Prostate gland (tissue), 2 donors: ENCODE results near the gene ONECUT3. TPM values are rescaled to one million over a fixed set of nuclear protein-coding genes. Genes with fewer than 3 reads are reported as not detected.

ENCODE experiments used
- DNase-seq: peaks from one replicate; pipeline ENCODE4 v3.0.0-alpha.2; 2019; ENCODE audit warnings: low spot score
- H3K27ac ChIP-seq, 2 donors: fragments of 200-600 bp; sonication (generic); 2 replicates each; pipeline ENCODE4 v1.5.1; 2017 to 2019
- H3K27me3 ChIP-seq: fragments of 200-600 bp; sonication (generic); replicated peaks from 2 replicates; pipeline ENCODE4 v1.5.1; 2019; ENCODE audit not compliant: insufficient read depth
- H3K36me3 ChIP-seq, 2 donors: fragments of 200-600 bp; sonication (generic); 1 replicate in 1 of 2; 2 replicates in 1 of 2; pipeline versions ENCODE4 v1.5.1 to v1.8.1; 2017 to 2019
- H3K4me1 ChIP-seq: fragments of 200-600 bp; sonication (generic); replicated peaks from 2 replicates; pipeline ENCODE4 v1.5.1; 2019
- H3K4me3 ChIP-seq, 2 donors: fragments of 200-600 bp; sonication (generic); 2 replicates each; pipeline ENCODE4 v1.5.1; 2017 to 2019
- H3K9me3 ChIP-seq: fragments of 200-600 bp; sonication (generic); 2 replicates; pipeline ENCODE4 v1.5.1; 2017
- CTCF ChIP-seq, 4 experiments: fragments of 200-600 bp in 2 of 4; fragments of 450-650 bp in 2 of 4; sonication (generic) in 2 of 4; IDR thresholded peaks; 1 replicate in 3 of 4; 2 replicates in 1 of 4; pipeline ENCODE4 v1.5.1; 2016 to 2019; ENCODE audit warnings: antibody characterized with exemption in 4 of 4, mild to moderate bottlenecking in 2 of 4, moderate library complexity in 2 of 4
- POLR2A ChIP-seq: fragments of 450-650 bp; IDR thresholded peaks from one replicate; pipeline ENCODE4 v1.6.1; 2016; ENCODE audit warnings: antibody characterized with exemption, mild to moderate bottlenecking
- POLR2AphosphoS5 ChIP-seq: sonication (generic); formaldehyde crosslinking; IDR thresholded peaks from one replicate; pipeline ENCODE4 v1.6.1; 2017; ENCODE audit warnings: antibody characterized with exemption
- WGBS: methylation state at CpG from one replicate; pipeline ENCODE4 v1.1.5; 2018; 5-methylcytosine and 5-hydroxymethylcytosine counted together
- intact Hi-C: fragments of 100-400 bp; cut with DNase I; formaldehyde crosslinking; loops from one replicate; pipeline ENCODE4 v1.14.2; 2022
- total RNA-seq, 2 donors: library from RNA; depleted of rRNA; stranded (reverse); fragments of >200 nt; gene quantifications; one replicate each; pipeline ENCODE4 v1.1.0, GENCODE V29; 2016

ONECUT3 gene
- total RNA-seq, 2 donors from 2014 or later, result not detected

- no peak overlapping the region for H3K27ac ChIP-seq
- no peaks in the 10 kb centered on the region for H3K9me3 ChIP-seq
- intact Hi-C loops, result no loop called here
- no peak overlapping the region for H3K4me3 ChIP-seq
- H3K36me3 ChIP-seq, result no peaks in the 10 kb centered on the region
- peaks cover 16% of the 10 kb centered on the region for H3K27me3 ChIP-seq
- TF ChIP-seq POLR2AphosphoS5 (no peak), CTCF (IDR thresholded peaks at IDR 0.05) (no peak), POLR2A (no peak)
- H3K4me1 ChIP-seq, result no peaks in the 10 kb centered on the region
- no peak for DNase-seq
- WGBS, result 4% methylated on average over 20 of the region's 50 CpGs
Observed at GRCh38 chr19:1718420-1719291, 34.6 kb upstream of the ONECUT3 start.

- WGBS, result 80% methylated on average over 5 of the region's 5 CpGs
- Histone ChIP-seq H3K27ac (no peak overlapping the region), H3K27me3 (peaks cover 16% of the 10 kb centered on the region)
Observed at GRCh38 chr19:1719519-1719918, 33.8 kb upstream of the ONECUT3 start.

GRCh38 chr19:1720237-1720636 lies 33.1 kb upstream of the ONECUT3 start:
- WGBS, result 33% methylated on average over 14 of the region's 14 CpGs
- intact Hi-C loops, result no loop called here
- Histone ChIP-seq H3K4me3 (no peak overlapping the region), H3K27ac (no peak overlapping the region), H3K4me1 (no peaks in the 10 kb centered on the region), H3K9me3 (no peaks in the 10 kb centered on the region), H3K36me3 (no peaks in the 10 kb centered on the region), H3K27me3 (peaks cover 16% of the 10 kb centered on the region)
- DNase-seq, result no peak
- TF ChIP-seq CTCF (IDR thresholded peaks at IDR 0.05), result no peak
- TF ChIP-seq POLR2AphosphoS5, result no peak
- TF ChIP-seq POLR2A, result no peak

More at GRCh38 chr19:1719519-1719918, 33.8 kb upstream of the ONECUT3 start:
- TF ChIP-seq CTCF (IDR thresholded peaks at IDR 0.05), result no peak
- no peak for TF ChIP-seq POLR2A
- no peak for TF ChIP-seq POLR2AphosphoS5
- DNase-seq, result no peak
- Histone ChIP-seq H3K4me3 (no peak overlapping the region), H3K4me1 (no peaks in the 10 kb centered on the region), H3K9me3 (no peaks in the 10 kb centered on the region), H3K36me3 (no peaks in the 10 kb centered on the region)
- intact Hi-C loops, result no loop called here

GRCh38 chr19:1725100-1726064 lies 27.9 kb upstream of the ONECUT3 start:
- intact Hi-C loops, result no loop called here
- no peak overlapping the region for H3K27ac ChIP-seq
- H3K27me3 ChIP-seq, result peaks cover 17% of the 10 kb centered on the region
- TF ChIP-seq POLR2AphosphoS5, result no peak
- no peak for TF ChIP-seq CTCF (IDR thresholded peaks at IDR 0.05)
- TF ChIP-seq POLR2A, result no peak
- no peaks in the 10 kb centered on the region for H3K36me3 ChIP-seq
- H3K4me3 ChIP-seq, result peak overlapping the region; percentile 18 to 32
- no peaks in the 10 kb centered on the region for H3K9me3 ChIP-seq
- no peak for DNase-seq
- 8% methylated on average over 78 of the region's 90 CpGs for WGBS
- H3K4me1 ChIP-seq, result peaks cover 5% of the 10 kb centered on the region
